ENCODE measurements around the gene PAPOLB. TPM values are rescaled to one million over a fixed set of nuclear protein-coding genes. Genes with fewer than 3 reads are reported as not detected.
A peak's percentile ranks its signal among the peaks of the same experiment; 100 is the strongest.

Gene PAPOLB
- total and polyA plus RNA-seq, 7 donors: 0.03 to 1.1 (median 0.38) TPM; not detected in 3

- no peaks in the 10 kb centered on the region for H3K9me3 ChIP-seq
- WGBS, 2 donors: 77 to 88% methylated on average over 17 of the region's 17 CpGs
- no peaks in the 10 kb centered on the region for H3K27me3 ChIP-seq
- intact Hi-C loops (cut with DNase I): no loop called here
- H3K27ac ChIP-seq: no peak overlapping the region
- no peak for TF ChIP-seq POLR2AphosphoS5 (IDR thresholded peaks at IDR 0.05)
- TF ChIP-seq POLR2A (IDR thresholded peaks at IDR 0.05): no peak
- TF ChIP-seq CTCF (IDR thresholded peaks at IDR 0.05): no peak
- no peak for TF ChIP-seq EP300 (IDR thresholded peaks at IDR 0.05)
- no peak overlapping the region for H3K4me3 ChIP-seq
- no peaks in the 10 kb centered on the region for H3K36me3 ChIP-seq
- H3K4me1 ChIP-seq: no peaks in the 10 kb centered on the region
- DNase-seq: peak; percentile 64
These were observed 33.0 kb downstream of the PAPOLB start for GRCh38 chr7:4828720-4829383.

GRCh38 chr7:4825081-4825480, 36.7 kb downstream of the PAPOLB start:
- Histone ChIP-seq H3K4me1 (no peaks in the 10 kb centered on the region), H3K27me3 (no peaks in the 10 kb centered on the region), H3K36me3 (no peaks in the 10 kb centered on the region), H3K4me3 (no peak overlapping the region), H3K9me3 (no peaks in the 10 kb centered on the region), H3K27ac (no peak overlapping the region)
- DNase-seq: no peak
- 82 to 90% methylated on average over 15 of the region's 15 CpGs for WGBS, 2 donors
- intact Hi-C loops (cut with DNase I): no loop called here
- TF ChIP-seq CTCF (IDR thresholded peaks at IDR 0.05) (no peak), POLR2AphosphoS5 (IDR thresholded peaks at IDR 0.05) (no peak), POLR2A (IDR thresholded peaks at IDR 0.05) (no peak), EP300 (IDR thresholded peaks at IDR 0.05) (no peak)

GRCh38 chr7:4824120-4824775, 37.6 kb downstream of the PAPOLB start:
- no peaks in the 10 kb centered on the region for H3K4me1 ChIP-seq
- no peak for TF ChIP-seq POLR2A (IDR thresholded peaks at IDR 0.05)
- TF ChIP-seq EP300 (IDR thresholded peaks at IDR 0.05): no peak
- H3K27me3 ChIP-seq: no peaks in the 10 kb centered on the region
- intact Hi-C loops (cut with DNase I): no loop called here
- DNase-seq: no peak
- H3K36me3 ChIP-seq: no peaks in the 10 kb centered on the region
- H3K9me3 ChIP-seq: no peaks in the 10 kb centered on the region
- no peak overlapping the region for H3K4me3 ChIP-seq
- 72 to 85% methylated on average over 20 of the region's 20 CpGs for WGBS, 2 donors
- no peak overlapping the region for H3K27ac ChIP-seq

GRCh38 chr7:4823441-4824119, 38.2 kb downstream of the PAPOLB start:
- H3K36me3 ChIP-seq: no peaks in the 10 kb centered on the region
- H3K27me3 ChIP-seq: no peaks in the 10 kb centered on the region
- H3K27ac ChIP-seq: no peak overlapping the region
- H3K4me1 ChIP-seq: no peaks in the 10 kb centered on the region
- intact Hi-C loops (cut with DNase I): no loop called here
- no peaks in the 10 kb centered on the region for H3K9me3 ChIP-seq
- TF ChIP-seq POLR2AphosphoS5 (IDR thresholded peaks at IDR 0.05) (no peak), CTCF (IDR thresholded peaks at IDR 0.05) (no peak), EP300 (IDR thresholded peaks at IDR 0.05) (no peak), POLR2A (IDR thresholded peaks at IDR 0.05) (no peak)
- H3K4me3 ChIP-seq: no peak overlapping the region
- DNase-seq: no peak
- WGBS, 2 donors: 67% methylated on average over 14 of the region's 14 CpGs

GRCh38 chr7:4822677-4823076, 39.2 kb downstream of the PAPOLB start:
- WGBS, 2 donors: 56 to 83% methylated on average over 9 of the region's 9 CpGs
- TF ChIP-seq POLR2A (IDR thresholded peaks at IDR 0.05) (no peak), CTCF (IDR thresholded peaks at IDR 0.05) (no peak), POLR2AphosphoS5 (IDR thresholded peaks at IDR 0.05) (no peak), EP300 (IDR thresholded peaks at IDR 0.05) (no peak)
- intact Hi-C loops (cut with DNase I): no loop called here

More at GRCh38 chr7:4822677-4823076, 39.2 kb downstream of the PAPOLB start:
- Histone ChIP-seq H3K36me3 (no peaks in the 10 kb centered on the region), H3K9me3 (no peaks in the 10 kb centered on the region), H3K27ac (no peak overlapping the region), H3K4me3 (no peak overlapping the region), H3K27me3 (no peaks in the 10 kb centered on the region), H3K4me1 (no peaks in the 10 kb centered on the region)
- DNase-seq: no peak
